Adrenal gland (tissue), 12 donors: ENCODE data around the gene TM7SF3. TPM values are rescaled to one million over a fixed set of nuclear protein-coding genes. Genes with fewer than 3 reads are reported as not detected.

Experiments used
- DNase-seq, 7 donors: peaks; one replicate each; pipeline ENCODE4 v3.0.0-alpha.2; 2019 to 2020
- H3K27ac ChIP-seq, 5 donors: fragments of 200-600 bp; sonication (generic) in 4 of 5; 1 replicate in 3 of 5; 2 replicates in 2 of 5; pipeline versions ENCODE4 v1.5.1 to v1.8.0; 2016 to 2020; ENCODE audit warnings: mild to moderate bottlenecking in 1 of 5
- H3K27me3 ChIP-seq: fragments of 200-600 bp; 2 replicates; pipeline ENCODE4 v1.8.0; 2021
- H3K36me3 ChIP-seq, 2 donors: fragments of 200-600 bp; replicated peaks in 1 of 2; 1 replicate in 1 of 2; 2 replicates in 1 of 2; pipeline versions ENCODE4 v1.5.1 to v1.8.0; 2018 to 2022
- H3K4me1 ChIP-seq, 2 donors: fragments of 200-600 bp; replicated peaks in 1 of 2; 1 replicate in 1 of 2; 2 replicates in 1 of 2; pipeline versions ENCODE4 v1.5.1 to v1.8.0; 2018 to 2021
- H3K4me3 ChIP-seq, 4 donors: fragments of 200-600 bp; sonication (generic) in 3 of 4; one replicate each; pipeline ENCODE4 v1.5.1; 2016 to 2018
- H3K9me3 ChIP-seq, 3 donors: fragments of 200-600 bp; sonication (generic) in 1 of 3; replicated peaks in 1 of 3; 1 replicate in 2 of 3; 2 replicates in 1 of 3; pipeline versions ENCODE4 v1.5.1 to v1.8.0; 2016 to 2021
- CTCF ChIP-seq, 6 experiments: fragments of 450-650 bp in 4 of 6; fragments of 200-600 bp in 2 of 6; sonication (generic) in 1 of 6; IDR thresholded peaks; 1 replicate in 5 of 6; 2 replicates in 1 of 6; pipeline versions ENCODE4 v1.5.1 to v1.8.0; 2016 to 2021; ENCODE audit warnings: antibody characterized with exemption in 6 of 6, mild to moderate bottlenecking in 2 of 6, moderate library complexity in 1 of 6
- POLR2A ChIP-seq, 2 donors: fragments of 450-650 bp; IDR thresholded peaks; one replicate each; pipeline ENCODE4 v1.6.1; 2017; ENCODE audit warnings: antibody characterized with exemption in 2 of 2, mild to moderate bottlenecking in 2 of 2, moderate library complexity in 1 of 2
- WGBS, 4 donors: extraction: QIAGEN DNeasy Blood & Tissue Kit in 2 of 4; methylation state at CpG; one replicate each; pipeline versions ENCODE4 v1.1.5 to v1.1.7; 2013 to 2017; 5-methylcytosine and 5-hydroxymethylcytosine counted together
- intact Hi-C, 2 donors: fragments of 100-400 bp; cut with DNase I; formaldehyde crosslinking; loops; one replicate each; pipeline versions ENCODE4 v1.14.1 to v1.15.0; 2022 to 2023
- polyA plus RNA-seq, 3 donors: library from polyadenylated mRNA; stranded (reverse); fragments of 200-250 nt in 2 of 3; fragments of 350-450 nt in 1 of 3; fragmentation: Illumina TruSeq in 1 of 3; extraction: RNeasy Lipid Tissue Mini Kit (QIAGEN cat#74804) in 1 of 3; gene quantifications; one replicate each; pipeline ENCODE4 v1.2.3, GENCODE V29; 2013 to 2014
- total RNA-seq, 9 donors: library from RNA; depleted of rRNA in 4 of 9; stranded (reverse); fragments of >200 nt in 4 of 9; fragments of 120-200 nt in 1 of 9; fragmentation: NEBNext Ultra II Directional in 1 of 9; extraction: Animal tissue kit (Norgen Biotek cat#: 25700) in 1 of 9; gene quantifications; one replicate each; pipeline versions ENCODE4 v1.1.0 to v1.2.4, GENCODE V29; 2013 to 2023
- donor health status: healthy with polysubstance abuse.
- donor health status: Bipolar disorder and iron deficiency.
- donor health status: DM: yes; HTN: yes; CAD: no.
- donor health status: DM: no; HTN: no; CAD: no.
- donor health status: DM: no; HTN: no; CAD: no.
- donor health status: DM: yes; HTN: yes; CAD: no.

TM7SF3 gene
- total and polyA plus RNA-seq, 12 donors = 12.3 to 197 (median 68.1) TPM

DNA sequence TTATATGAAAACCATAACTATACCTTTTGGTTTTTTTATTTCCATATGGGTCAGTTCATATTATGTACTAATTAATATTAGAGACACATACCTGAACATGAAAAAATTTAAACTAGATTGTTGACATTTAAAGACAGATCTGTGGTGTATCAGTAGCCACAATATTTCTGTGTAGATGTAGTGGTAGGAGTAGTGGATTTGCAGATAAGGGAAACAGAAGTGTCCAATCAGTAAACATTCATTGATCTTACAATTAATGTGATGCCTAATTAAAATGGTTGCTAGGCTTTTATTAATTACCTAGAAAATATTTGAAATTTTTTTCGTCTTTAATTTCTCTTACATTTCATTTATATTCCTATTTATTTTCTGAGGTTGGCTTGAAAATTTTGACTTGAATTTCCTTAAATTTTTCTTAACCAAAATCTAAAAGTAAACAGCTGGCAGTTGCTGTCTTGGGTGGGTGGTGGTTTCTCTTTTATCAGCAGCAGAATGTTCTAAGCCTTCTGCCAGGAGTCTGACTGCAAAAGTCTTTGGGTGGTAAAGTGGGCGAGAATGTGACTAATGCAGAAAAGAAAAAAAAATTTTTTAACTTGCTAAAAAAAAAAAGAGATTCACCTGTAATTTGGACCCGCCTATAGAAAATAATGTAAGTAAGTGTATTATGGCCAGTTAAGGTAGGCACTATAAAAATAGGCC, 73.5 kb downstream of the TM7SF3 start:
- no peaks in the 10 kb centered on the region for H3K36me3 ChIP-seq
- no peaks in the 10 kb centered on the region for H3K27me3 ChIP-seq
- H3K9me3 ChIP-seq = peaks cover 0 to 11% (median 11%) of the 10 kb centered on the region in 3 donors
- 50 to 61% (median 56%) methylated on average over 3 of the region's 3 CpGs for WGBS, 4 donors
- intact Hi-C loops = no loop called here
- no peak for TF ChIP-seq POLR2A (IDR thresholded peaks at IDR 0.05)
- no peak for TF ChIP-seq CTCF (IDR thresholded peaks at IDR 0.05)
- H3K4me1 ChIP-seq = peaks cover 21 to 54% of the 10 kb centered on the region in 2 donors
- peak overlapping the region in 4 of 5 donors; percentile 14 to 94 (median 34) for H3K27ac ChIP-seq
- H3K4me3 ChIP-seq = peak overlapping the region in 1 of 4 donors; percentile 84
- DNase-seq = no peak

GRCh38 chr12:26939953-26940352, 74.2 kb downstream of the TM7SF3 start:
- Histone ChIP-seq H3K9me3 (peaks cover 0 to 9% (median 7%) of the 10 kb centered on the region in 3 donors), H3K27me3 (no peaks in the 10 kb centered on the region), H3K4me1 (peaks cover 21 to 61% of the 10 kb centered on the region in 2 donors), H3K4me3 (peak overlapping the region in 2 of 4 donors; percentile 84), H3K36me3 (no peaks in the 10 kb centered on the region), H3K27ac (peak overlapping the region in 1 of 5 donors; percentile 94)
- intact Hi-C loops = loop anchor here in 1 of 2 donors (10.0 kb wide), 1 partner anchor 75 kb away; the partner anchor contains the start of gene TM7SF3
- no peak for DNase-seq
- no peak for TF ChIP-seq POLR2A (IDR thresholded peaks at IDR 0.05)
- no peak for TF ChIP-seq CTCF (IDR thresholded peaks at IDR 0.05)
- 13 to 29% (median 20%) methylated on average over 1 of the region's 1 CpG for WGBS, 4 donors

DNA sequence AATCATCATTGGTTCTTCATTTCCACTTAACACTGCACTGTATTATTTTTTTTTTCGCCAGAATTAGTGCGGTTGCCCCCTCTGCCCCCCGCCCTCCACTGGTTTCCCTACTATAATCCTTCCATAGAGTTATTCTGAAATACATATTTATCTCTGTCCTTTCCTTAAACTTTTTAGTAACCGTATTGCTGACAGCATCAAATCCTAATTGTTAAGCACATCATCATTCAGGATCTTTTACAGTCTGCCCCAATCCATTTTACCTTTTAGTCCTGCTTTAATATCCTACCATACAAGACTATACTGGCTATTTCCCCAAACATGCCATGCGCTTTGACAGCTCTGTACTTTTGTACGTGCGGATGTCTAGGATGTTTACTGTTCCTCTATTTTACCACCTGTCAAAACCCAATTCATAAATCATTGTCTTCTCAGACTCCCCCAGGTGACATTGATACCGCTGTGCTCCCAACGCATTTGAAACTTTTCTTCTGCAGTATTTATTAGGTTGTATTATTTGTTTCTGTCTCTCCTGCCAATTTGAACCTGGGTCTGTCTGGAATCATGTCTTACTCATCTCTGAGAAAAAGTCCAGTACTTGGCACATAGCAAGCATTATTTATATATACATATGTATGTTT, 74.9 kb downstream of the TM7SF3 start:
- Histone ChIP-seq H3K27me3 (no peaks in the 10 kb centered on the region), H3K9me3 (peaks cover 0 to 2% (median under 1%) of the 10 kb centered on the region in 3 donors), H3K27ac (peak overlapping the region in 4 of 5 donors; percentile 66 to 97 (median 95)), H3K4me3 (peak overlapping the region; percentile 36 to 87 (median 84)), H3K36me3 (no peaks in the 10 kb centered on the region), H3K4me1 (peaks cover 21 to 63% of the 10 kb centered on the region in 2 donors)
- 2 to 4% (median 3%) methylated on average over 9 of the region's 9 CpGs for WGBS, 4 donors
- intact Hi-C loops = loop anchor here in 1 of 2 donors (10.0 kb wide), 1 partner anchor 75 kb away; the partner anchor contains the start of gene TM7SF3
- TF ChIP-seq POLR2A (IDR thresholded peaks at IDR 0.05) (no peak), CTCF (IDR thresholded peaks at IDR 0.05) (no peak)
- DNase-seq = no peak

DNA sequence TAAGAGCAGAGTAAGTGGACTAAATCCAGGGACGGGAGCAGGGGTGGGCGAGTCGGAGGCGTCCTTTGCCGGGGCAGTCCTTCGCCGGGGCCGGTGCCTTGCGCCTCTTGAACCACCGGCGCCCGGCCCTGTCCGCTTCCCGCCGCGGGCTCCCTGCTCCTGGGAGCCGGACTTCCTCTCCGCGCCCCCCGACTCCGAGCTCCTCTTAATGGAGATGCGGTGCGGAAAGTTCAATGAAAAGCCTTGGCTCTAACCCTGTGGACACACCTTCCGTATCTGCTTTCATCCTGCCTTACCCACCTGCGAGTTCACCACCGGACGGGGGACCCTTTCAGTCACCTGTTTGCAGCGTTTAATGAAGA, 75.5 kb downstream of the TM7SF3 start:
- Histone ChIP-seq H3K9me3 (no peaks in the 10 kb centered on the region), H3K4me1 (peaks cover 21 to 64% of the 10 kb centered on the region in 2 donors), H3K36me3 (no peaks in the 10 kb centered on the region), H3K4me3 (peak overlapping the region; percentile 36 to 87 (median 84)), H3K27me3 (no peaks in the 10 kb centered on the region), H3K27ac (peak overlapping the region; percentile 66 to 97 (median 94))
- intact Hi-C loops = loop anchor here in 1 of 2 donors (10.0 kb wide), 1 partner anchor 76 kb away; the partner anchor contains the start of gene TM7SF3
- WGBS, 4 donors = 0 to 1% (median 0%) methylated on average over 17 to 28 of the region's 28 CpGs
- peak in 1 of 7 donors; percentile 41 for DNase-seq
- no peak for TF ChIP-seq POLR2A (IDR thresholded peaks at IDR 0.05)
- TF ChIP-seq CTCF (IDR thresholded peaks at IDR 0.05) = no peak
